ENCODE data around the gene CZIB.

Gene CZIB

GRCh38 chr1:53220171-53220961, at the start of gene CZIB:
TSS of gene CZIB (minus strand) at chr1:53220634. CDS start at chr1:53220575, 59 bp downstream.
- Histone ChIP-seq H3K9me3 (ENCODE audit: control insufficient read depth, insufficient read depth, low read length) (no peaks in the 10 kb centered on the region), H3K9ac (ENCODE audit: low read depth, low read length) (peak within 1 kb of the TSS; percentile 92), H3K4me1 (ENCODE audit: insufficient read depth, low read length) (no peaks in the 10 kb centered on the region), H3K36me3 (ENCODE audit: insufficient read depth, low read length) (no peaks in the 10 kb centered on the region)

GRCh38 chr1:53270107-53270506, 49.7 kb upstream of the CZIB start:
- peaks cover 34% of the 10 kb centered on the region for H3K36me3 ChIP-seq (ENCODE audit: insufficient read depth, low read length)
- H3K4me1 ChIP-seq (ENCODE audit: insufficient read depth, low read length), result no peaks in the 10 kb centered on the region
- no peaks in the 10 kb centered on the region for H3K9me3 ChIP-seq (ENCODE audit: control insufficient read depth, insufficient read depth, low read length)
- H3K9ac ChIP-seq (ENCODE audit: low read depth, low read length), result no peak overlapping the region

GRCh38 chr1:53267761-53268160, 47.3 kb upstream of the CZIB start:
- H3K4me1 ChIP-seq (ENCODE audit: insufficient read depth, low read length), result no peaks in the 10 kb centered on the region
- H3K36me3 ChIP-seq (ENCODE audit: insufficient read depth, low read length), result peaks cover 51% of the 10 kb centered on the region
- no peaks in the 10 kb centered on the region for H3K9me3 ChIP-seq (ENCODE audit: control insufficient read depth, insufficient read depth, low read length)
- H3K9ac ChIP-seq (ENCODE audit: low read depth, low read length), result no peak overlapping the region

- Histone ChIP-seq H3K36me3 (ENCODE audit: insufficient read depth, low read length) (peaks cover 61% of the 10 kb centered on the region), H3K4me1 (ENCODE audit: insufficient read depth, low read length) (no peaks in the 10 kb centered on the region)
These were observed 45.6 kb upstream of the CZIB start for GRCh38 chr1:53266038-53266437.

GRCh38 chr1:53265581-53265980, 45.1 kb upstream of the CZIB start:
- Histone ChIP-seq H3K4me1 (ENCODE audit: insufficient read depth, low read length) (no peaks in the 10 kb centered on the region), H3K9me3 (ENCODE audit: control insufficient read depth, insufficient read depth, low read length) (no peaks in the 10 kb centered on the region), H3K9ac (ENCODE audit: low read depth, low read length) (no peak overlapping the region), H3K36me3 (ENCODE audit: insufficient read depth, low read length) (peaks cover 60% of the 10 kb centered on the region)

More at GRCh38 chr1:53266038-53266437, 45.6 kb upstream of the CZIB start:
- no peak overlapping the region for H3K9ac ChIP-seq (ENCODE audit: low read depth, low read length)
- H3K9me3 ChIP-seq (ENCODE audit: control insufficient read depth, insufficient read depth, low read length), result no peaks in the 10 kb centered on the region

- no peak overlapping the region for H3K9ac ChIP-seq (ENCODE audit: low read depth, low read length)
- H3K36me3 ChIP-seq (ENCODE audit: insufficient read depth, low read length), result peaks cover 61% of the 10 kb centered on the region
- no peaks in the 10 kb centered on the region for H3K4me1 ChIP-seq (ENCODE audit: insufficient read depth, low read length)
- no peaks in the 10 kb centered on the region for H3K9me3 ChIP-seq (ENCODE audit: control insufficient read depth, insufficient read depth, low read length)
These were observed 43.6 kb upstream of the CZIB start for GRCh38 chr1:53264048-53264447.

- Histone ChIP-seq H3K9me3 (ENCODE audit: control insufficient read depth, insufficient read depth, low read length) (no peaks in the 10 kb centered on the region), H3K9ac (ENCODE audit: low read depth, low read length) (no peak overlapping the region), H3K36me3 (ENCODE audit: insufficient read depth, low read length) (peaks cover 72% of the 10 kb centered on the region), H3K4me1 (ENCODE audit: insufficient read depth, low read length) (no peaks in the 10 kb centered on the region)
These were observed 41.6 kb upstream of the CZIB start for GRCh38 chr1:53262000-53262399.

GRCh38 chr1:53260631-53261247, 40.3 kb upstream of the CZIB start:
- no peak overlapping the region for H3K9ac ChIP-seq (ENCODE audit: low read depth, low read length)
- H3K9me3 ChIP-seq (ENCODE audit: control insufficient read depth, insufficient read depth, low read length), result no peaks in the 10 kb centered on the region
- no peaks in the 10 kb centered on the region for H3K4me1 ChIP-seq (ENCODE audit: insufficient read depth, low read length)
- peaks cover 77% of the 10 kb centered on the region for H3K36me3 ChIP-seq (ENCODE audit: insufficient read depth, low read length)

GRCh38 chr1:53259932-53260331, 39.5 kb upstream of the CZIB start:
- H3K36me3 ChIP-seq (ENCODE audit: insufficient read depth, low read length), result peaks cover 75% of the 10 kb centered on the region
- no peaks in the 10 kb centered on the region for H3K4me1 ChIP-seq (ENCODE audit: insufficient read depth, low read length)

GRCh38 chr1:53258216-53258615, 37.8 kb upstream of the CZIB start:
- Histone ChIP-seq H3K9me3 (ENCODE audit: control insufficient read depth, insufficient read depth, low read length) (no peaks in the 10 kb centered on the region), H3K9ac (ENCODE audit: low read depth, low read length) (no peak overlapping the region), H3K4me1 (ENCODE audit: insufficient read depth, low read length) (no peaks in the 10 kb centered on the region), H3K36me3 (ENCODE audit: insufficient read depth, low read length) (peaks cover 65% of the 10 kb centered on the region)

More at GRCh38 chr1:53259932-53260331, 39.5 kb upstream of the CZIB start:
- H3K9me3 ChIP-seq (ENCODE audit: control insufficient read depth, insufficient read depth, low read length), result no peaks in the 10 kb centered on the region
- no peak overlapping the region for H3K9ac ChIP-seq (ENCODE audit: low read depth, low read length)

- Histone ChIP-seq H3K4me1 (ENCODE audit: insufficient read depth, low read length) (no peaks in the 10 kb centered on the region), H3K9ac (ENCODE audit: low read depth, low read length) (no peak overlapping the region), H3K9me3 (ENCODE audit: control insufficient read depth, insufficient read depth, low read length) (no peaks in the 10 kb centered on the region), H3K36me3 (ENCODE audit: insufficient read depth, low read length) (peaks cover 59% of the 10 kb centered on the region)
These were observed 37.1 kb upstream of the CZIB start for GRCh38 chr1:53257454-53258081.

- H3K4me1 ChIP-seq (ENCODE audit: insufficient read depth, low read length), result no peaks in the 10 kb centered on the region
- peaks cover 53% of the 10 kb centered on the region for H3K36me3 ChIP-seq (ENCODE audit: insufficient read depth, low read length)
- H3K9me3 ChIP-seq (ENCODE audit: control insufficient read depth, insufficient read depth, low read length), result no peaks in the 10 kb centered on the region
- H3K9ac ChIP-seq (ENCODE audit: low read depth, low read length), result no peak overlapping the region
These were observed 36.3 kb upstream of the CZIB start for GRCh38 chr1:53256511-53257453.

GRCh38 chr1:53255031-53255430, 34.6 kb upstream of the CZIB start:
- peaks cover 43% of the 10 kb centered on the region for H3K36me3 ChIP-seq (ENCODE audit: insufficient read depth, low read length)

More at GRCh38 chr1:53255031-53255430, 34.6 kb upstream of the CZIB start:
- Histone ChIP-seq H3K4me1 (ENCODE audit: insufficient read depth, low read length) (no peaks in the 10 kb centered on the region), H3K9ac (ENCODE audit: low read depth, low read length) (no peak overlapping the region), H3K9me3 (ENCODE audit: control insufficient read depth, insufficient read depth, low read length) (no peaks in the 10 kb centered on the region)

Data from ES-I3 (cell line).